ENCODE data around the gene GET4.

GRCh38 chr7:845731-846130, 30.6 kb upstream of the GET4 start:
- no peak for TF ChIP-seq CTCF (conservative IDR thresholded peaks at IDR 0.05 in 1 of 2, IDR thresholded peaks at IDR 0.05 in 1 of 2; ENCODE audit: extremely low read depth in 1 of 2, insufficient read depth in 1 of 2, low read depth in 1 of 2, low read length in 2 of 2)
- TF ChIP-seq EZH2 (IDR thresholded peaks at IDR 0.05; ENCODE audit: borderline replicate concordance, low read length): no peak
